Stimulated activated CD8-positive, alpha-beta memory T cell treated with anti-CD3 and anti-CD28 coated beads, Interleukin-7, amount 100 ng/mL, for 1 hour (primary cell): ENCODE results near the gene GPR101.

Source experiments
- DNase-seq, 2 donors: peaks; one replicate each; pipeline ENCODE4 v3.0.0-alpha.2; 2020; ENCODE audit warnings: low read depth in 2 of 2

The GPR101 gene

GRCh38 chrX:137033774-137034507 lies at the start of gene GPR101:
TSS of gene GPR101 (minus strand) at chrX:137033995. CDS start at chrX:137031674, 2,321 bp downstream.
- no peak for DNase-seq

GRCh38 chrX:137081239-137081638 lies 47.4 kb upstream of the GPR101 start:
- no peak for DNase-seq

GRCh38 chrX:137072396-137072795 lies 38.6 kb upstream of the GPR101 start:
- DNase-seq = no peak

- DNase-seq = no peak
Measured at GRCh38 chrX:137071596-137071995, 37.8 kb upstream of the GPR101 start.

GRCh38 chrX:137067147-137067546 lies 33.4 kb upstream of the GPR101 start:
- no peak for DNase-seq

GRCh38 chrX:137062915-137063617 lies 29.3 kb upstream of the GPR101 start:
- DNase-seq = no peak

- DNase-seq = no peak
Measured at GRCh38 chrX:137058339-137059127, 24.7 kb upstream of the GPR101 start.

- DNase-seq = no peak
Measured at GRCh38 chrX:137052643-137053235, 18.9 kb upstream of the GPR101 start.

- DNase-seq = peak; percentile 59 to 60
Measured at GRCh38 chrX:137051978-137052642, 18.3 kb upstream of the GPR101 start.

- DNase-seq = no peak
Measured at GRCh38 chrX:137044893-137045292, 11.1 kb upstream of the GPR101 start.

- no peak for DNase-seq
Measured at GRCh38 chrX:137043736-137044135, 9.9 kb upstream of the GPR101 start.

- no peak for DNase-seq
Measured at GRCh38 chrX:137041329-137041728, 7.5 kb upstream of the GPR101 start.

- DNase-seq = no peak
Measured at GRCh38 chrX:137040113-137040794, 6.5 kb upstream of the GPR101 start.

- no peak for DNase-seq
Measured at GRCh38 chrX:137034508-137034872, 695 bp upstream of the GPR101 start.

GRCh38 chrX:137032841-137033773 lies 688 bp downstream of the GPR101 start:
- no peak for DNase-seq

GRCh38 chrX:137032341-137032694 lies 1.5 kb downstream of the GPR101 start:
- DNase-seq = no peak

GRCh38 chrX:137031517-137032340 lies 2.1 kb downstream of the GPR101 start:
- no peak for DNase-seq

GRCh38 chrX:137031039-137031438 lies 2.8 kb downstream of the GPR101 start:
- no peak for DNase-seq

- DNase-seq = no peak
Measured at GRCh38 chrX:137028699-137029098, 5.1 kb downstream of the GPR101 start.
